Thyroid gland (tissue), 4 donors: ENCODE measurements around the gene SHF.

Source experiments
- CTCF ChIP-seq, 6 experiments: fragments of 200-600 bp in 3 of 6; fragments of 450-650 bp in 3 of 6; sonication (generic) in 3 of 6; IDR thresholded peaks; one replicate each; pipeline ENCODE4 v1.5.1; 2016 to 2019; ENCODE audit warnings: antibody characterized with exemption in 6 of 6, mild to moderate bottlenecking in 2 of 6, inconsistent platforms in 1 of 6, moderate library complexity in 1 of 6
- POLR2A ChIP-seq, 2 donors: fragments of 450-650 bp; IDR thresholded peaks; one replicate each; pipeline ENCODE4 v1.6.1; 2017; ENCODE audit warnings: antibody characterized with exemption in 2 of 2, mild to moderate bottlenecking in 2 of 2, moderate library complexity in 1 of 2

- TF ChIP-seq CTCF (IDR thresholded peaks at IDR 0.05), result no peak
- no peak for TF ChIP-seq POLR2A (IDR thresholded peaks at IDR 0.05)
Measured at GRCh38 chr15:45130291-45131000, 57.3 kb downstream of the SHF start.
